ENCODE results near the gene GPR84.
A peak's percentile ranks its signal among the peaks of the same experiment; 100 is the strongest.

GPR84 gene

GRCh38 chr12:54349679-54350078 lies 14.6 kb downstream of the GPR84 start:
- no peaks in the 10 kb centered on the region for H3K27me3 Mint-ChIP-seq (ENCODE audit: low read depth)
- H3K4me1 Mint-ChIP-seq (ENCODE audit: low read depth), result peaks cover 15% of the 10 kb centered on the region
- peaks cover 50% of the 10 kb centered on the region for H3K36me3 Mint-ChIP-seq (ENCODE audit: low read depth)
- no peaks in the 10 kb centered on the region for H3K9me3 Mint-ChIP-seq
- no peak overlapping the region for H3K27ac Mint-ChIP-seq
- no peak for DNase-seq (ENCODE audit: low spot score)
- H3K4me3 Mint-ChIP-seq, result no peak overlapping the region

GRCh38 chr12:54349036-54349435 lies 15.2 kb downstream of the GPR84 start:
- peaks cover 50% of the 10 kb centered on the region for H3K36me3 Mint-ChIP-seq (ENCODE audit: low read depth)

GRCh38 chr12:54341378-54342300 lies 22.6 kb downstream of the GPR84 start:
- Mint-ChIP-seq H3K4me1 (ENCODE audit: low read depth) (no peaks in the 10 kb centered on the region), H3K27ac (no peak overlapping the region), H3K27me3 (ENCODE audit: low read depth) (no peaks in the 10 kb centered on the region), H3K36me3 (ENCODE audit: low read depth) (peaks cover 30% of the 10 kb centered on the region), H3K4me3 (no peak overlapping the region), H3K9me3 (no peaks in the 10 kb centered on the region)
- no peak for DNase-seq (ENCODE audit: low spot score)

More at GRCh38 chr12:54349036-54349435, 15.2 kb downstream of the GPR84 start:
- no peaks in the 10 kb centered on the region for H3K9me3 Mint-ChIP-seq
- peaks cover 15% of the 10 kb centered on the region for H3K4me1 Mint-ChIP-seq (ENCODE audit: low read depth)
- H3K27me3 Mint-ChIP-seq (ENCODE audit: low read depth), result no peaks in the 10 kb centered on the region
- H3K4me3 Mint-ChIP-seq, result no peak overlapping the region
- no peak for DNase-seq (ENCODE audit: low spot score)
- no peak overlapping the region for H3K27ac Mint-ChIP-seq

GRCh38 chr12:54340846-54341245 lies 23.4 kb downstream of the GPR84 start:
- no peak for DNase-seq (ENCODE audit: low spot score)
- peaks cover 30% of the 10 kb centered on the region for H3K36me3 Mint-ChIP-seq (ENCODE audit: low read depth)
- H3K4me1 Mint-ChIP-seq (ENCODE audit: low read depth), result no peaks in the 10 kb centered on the region
- no peaks in the 10 kb centered on the region for H3K9me3 Mint-ChIP-seq
- H3K27me3 Mint-ChIP-seq (ENCODE audit: low read depth), result no peaks in the 10 kb centered on the region
- no peak overlapping the region for H3K27ac Mint-ChIP-seq
- H3K4me3 Mint-ChIP-seq, result no peak overlapping the region

- Mint-ChIP-seq H3K4me3 (no peak overlapping the region), H3K9me3 (no peaks in the 10 kb centered on the region), H3K27ac (no peak overlapping the region), H3K27me3 (ENCODE audit: low read depth) (no peaks in the 10 kb centered on the region), H3K4me1 (ENCODE audit: low read depth) (peaks cover 3% of the 10 kb centered on the region), H3K36me3 (ENCODE audit: low read depth) (peaks cover 23% of the 10 kb centered on the region)
- no peak for DNase-seq (ENCODE audit: low spot score)
These were observed 25.5 kb downstream of the GPR84 start for GRCh38 chr12:54338698-54339296.

- Mint-ChIP-seq H3K36me3 (ENCODE audit: low read depth) (peaks cover 18% of the 10 kb centered on the region), H3K27ac (no peak overlapping the region), H3K4me3 (no peak overlapping the region), H3K9me3 (no peaks in the 10 kb centered on the region), H3K27me3 (ENCODE audit: low read depth) (no peaks in the 10 kb centered on the region), H3K4me1 (ENCODE audit: low read depth) (peaks cover 9% of the 10 kb centered on the region)
- no peak for DNase-seq (ENCODE audit: low spot score)
These were observed 26.2 kb downstream of the GPR84 start for GRCh38 chr12:54337854-54338650.

- Mint-ChIP-seq H3K9me3 (no peaks in the 10 kb centered on the region), H3K36me3 (ENCODE audit: low read depth) (peaks cover 13% of the 10 kb centered on the region), H3K4me3 (no peak overlapping the region), H3K27me3 (ENCODE audit: low read depth) (no peaks in the 10 kb centered on the region), H3K4me1 (ENCODE audit: low read depth) (peaks cover 9% of the 10 kb centered on the region), H3K27ac (no peak overlapping the region)
- no peak for DNase-seq (ENCODE audit: low spot score)
These were observed 26.9 kb downstream of the GPR84 start for GRCh38 chr12:54337280-54337842.

- Mint-ChIP-seq H3K9me3 (no peaks in the 10 kb centered on the region), H3K4me1 (ENCODE audit: low read depth) (peaks cover 37% of the 10 kb centered on the region), H3K4me3 (peak overlapping the region; percentile 11), H3K27me3 (ENCODE audit: low read depth) (no peaks in the 10 kb centered on the region), H3K36me3 (ENCODE audit: low read depth) (peaks cover 8% of the 10 kb centered on the region), H3K27ac (no peak overlapping the region)
- DNase-seq (ENCODE audit: low spot score), result peak; percentile 16
These were observed 30.8 kb downstream of the GPR84 start for GRCh38 chr12:54333420-54334034.

GRCh38 chr12:54331461-54331860 lies 32.8 kb downstream of the GPR84 start:
- Mint-ChIP-seq H3K9me3 (no peaks in the 10 kb centered on the region), H3K4me1 (ENCODE audit: low read depth) (peaks cover 44% of the 10 kb centered on the region), H3K4me3 (peak overlapping the region; percentile 62), H3K36me3 (ENCODE audit: low read depth) (peaks cover 8% of the 10 kb centered on the region), H3K27me3 (ENCODE audit: low read depth) (no peaks in the 10 kb centered on the region), H3K27ac (peak overlapping the region; percentile 26)
- no peak for DNase-seq (ENCODE audit: low spot score)

- H3K4me3 Mint-ChIP-seq, result peak overlapping the region; percentile 62
- peaks cover 49% of the 10 kb centered on the region for H3K4me1 Mint-ChIP-seq (ENCODE audit: low read depth)
- peak overlapping the region; percentile 79 for H3K27ac Mint-ChIP-seq
- H3K9me3 Mint-ChIP-seq, result no peaks in the 10 kb centered on the region
- H3K27me3 Mint-ChIP-seq (ENCODE audit: low read depth), result no peaks in the 10 kb centered on the region
- peaks cover 8% of the 10 kb centered on the region for H3K36me3 Mint-ChIP-seq (ENCODE audit: low read depth)
- DNase-seq (ENCODE audit: low spot score), result no peak
These were observed 33.8 kb downstream of the GPR84 start for GRCh38 chr12:54330442-54330841.

- Mint-ChIP-seq H3K4me3 (no peak overlapping the region), H3K9me3 (no peaks in the 10 kb centered on the region), H3K4me1 (ENCODE audit: low read depth) (peaks cover 46% of the 10 kb centered on the region), H3K27ac (peak overlapping the region; percentile 37), H3K36me3 (ENCODE audit: low read depth) (peaks cover 14% of the 10 kb centered on the region), H3K27me3 (ENCODE audit: low read depth) (no peaks in the 10 kb centered on the region)
- DNase-seq (ENCODE audit: low spot score), result no peak
These were observed 34.5 kb downstream of the GPR84 start for GRCh38 chr12:54329759-54330158.

- Mint-ChIP-seq H3K4me1 (ENCODE audit: low read depth) (peaks cover 49% of the 10 kb centered on the region), H3K36me3 (ENCODE audit: low read depth) (peaks cover 14% of the 10 kb centered on the region), H3K9me3 (no peaks in the 10 kb centered on the region), H3K4me3 (peak overlapping the region; percentile 54), H3K27ac (peak overlapping the region; percentile 66), H3K27me3 (ENCODE audit: low read depth) (no peaks in the 10 kb centered on the region)
- DNase-seq (ENCODE audit: low spot score), result no peak
These were observed 35.5 kb downstream of the GPR84 start for GRCh38 chr12:54328595-54329337.

Measured in T-helper 2 cell treated with Interferon-gamma antibody and Interleukin-4, amounts not matched to agents 5 μg/mL and 100 μg/mL, for 36 hours (primary cell).